GM23338 (cell line): ENCODE results near the gene CACNA2D3. TPM values are rescaled to one million over a fixed set of nuclear protein-coding genes. Genes with fewer than 3 reads are reported as not detected.

Source experiments
- ATAC-seq: fragments of 200-7000 bp; cut with Tn5 transposase; 3 replicates; pipeline ENCODE4 v1.9.1; 2020
- DNase-seq: peaks from one replicate; pipeline ENCODE4 v3.0.0-alpha.2; 2015; ENCODE audit warnings: low spot score
- H2AFZ ChIP-seq: fragments of 200-600 bp; sonication (generic); 2 replicates; pipeline ENCODE4 v1.8.0; 2016; ENCODE audit warnings: antibody characterized with exemption, mild to moderate bottlenecking, moderate library complexity
- H3F3A ChIP-seq: fragments of 200-600 bp; sonication (generic); replicated peaks from 2 replicates; pipeline ENCODE4 v1.8.0; 2017; ENCODE audit warnings: antibody characterized with exemption, mixed run types, low read depth
- H3K27ac ChIP-seq: fragments of 200-600 bp; sonication (generic); 2 replicates; pipeline ENCODE4 v1.6.1; 2016; ENCODE audit warnings: low read depth
- H3K27me3 ChIP-seq: fragments of 200-600 bp; sonication (generic); 2 replicates; pipeline ENCODE4 v1.8.0; 2016; ENCODE audit warnings: mild to moderate bottlenecking, mixed run types, moderate library complexity; ENCODE audit not compliant: insufficient read depth
- H3K36me3 ChIP-seq: fragments of 200-600 bp; sonication (generic); 2 replicates; pipeline ENCODE4 v1.8.0; 2016; ENCODE audit warnings: mild to moderate bottlenecking; ENCODE audit not compliant: insufficient read depth
- H3K4me1 ChIP-seq: fragments of 200-600 bp; sonication (generic); 2 replicates; pipeline ENCODE4 v1.8.0; 2016; ENCODE audit warnings: mild to moderate bottlenecking, moderate library complexity; ENCODE audit not compliant: insufficient read depth
- H3K4me2 ChIP-seq: fragments of 200-600 bp; sonication (generic); 2 replicates; pipeline ENCODE4 v1.7.1; 2017; ENCODE audit warnings: mixed run types
- H3K4me3 ChIP-seq: fragments of 200-600 bp; sonication (generic); 2 replicates; pipeline ENCODE4 v1.6.1; 2016; ENCODE audit warnings: mixed run types
- H3K79me2 ChIP-seq: fragments of 200-600 bp; sonication (generic); replicated peaks from 2 replicates; pipeline ENCODE4 v1.8.0; 2017; ENCODE audit warnings: mild to moderate bottlenecking; ENCODE audit not compliant: insufficient read depth
- H3K9me2 ChIP-seq: fragments of 200-600 bp; sonication (generic); 2 replicates; pipeline ENCODE4 v1.8.0; 2017; ENCODE audit not compliant: insufficient read depth
- H4K20me1 ChIP-seq: fragments of 200-600 bp; sonication (generic); replicated peaks from 2 replicates; pipeline ENCODE4 v1.8.0; 2017; ENCODE audit warnings: mild to moderate bottlenecking; ENCODE audit not compliant: insufficient read depth
- H3K27ac Mint-ChIP-seq: 2 replicates; pipeline ENCODE4 v1.8.0; 2020; ENCODE audit warnings: inconsistent platforms, mild to moderate bottlenecking, moderate library complexity, mixed read lengths
- H3K27me3 Mint-ChIP-seq: 3 replicates; pipeline ENCODE4 v1.8.0; 2022; ENCODE audit warnings: low read depth, mild to moderate bottlenecking, moderate library complexity, mixed read lengths, inconsistent platforms; ENCODE audit not compliant: insufficient read depth, poor library complexity
- H3K36me3 Mint-ChIP-seq: 3 replicates; pipeline ENCODE4 v1.8.0; 2021; ENCODE audit warnings: low read depth, mild to moderate bottlenecking, inconsistent platforms, moderate library complexity, mixed read lengths
- H3K4me1 Mint-ChIP-seq: 3 replicates; pipeline ENCODE4 v1.8.0; 2020; ENCODE audit warnings: mild to moderate bottlenecking, inconsistent platforms, mixed read lengths
- H3K4me3 Mint-ChIP-seq: 3 replicates; pipeline ENCODE4 v1.8.0; 2021; ENCODE audit warnings: moderate library complexity, mild to moderate bottlenecking, inconsistent platforms, mixed read lengths
- H3K9me3 Mint-ChIP-seq: 3 replicates; pipeline ENCODE4 v1.8.0; 2020; ENCODE audit warnings: moderate library complexity, mild to moderate bottlenecking, inconsistent platforms, mixed read lengths
- CREB1 ChIP-seq: fragments of 250-450 bp; sonication (Bioruptor Pico); IDR thresholded peaks from 2 replicates; pipeline ENCODE4 v1.5.0; 2020; ENCODE audit warnings: low read depth, mild to moderate bottlenecking, moderate library complexity
- CTCF ChIP-seq, 2 experiments: fragments of 200-600 bp in 1 of 2; sonication (generic) in 1 of 2; conservative IDR thresholded peaks; 2 replicates each; pipeline versions ENCODE4 v1.5.1 to v1.6.1; 2016 to 2017; ENCODE audit warnings: antibody characterized with exemption in 2 of 2, low read depth in 2 of 2, mild to moderate bottlenecking in 2 of 2, moderate library complexity in 1 of 2
- ETS1 ChIP-seq: IDR thresholded peaks from 2 replicates; pipeline ENCODE4 v1.6.1; 2016; ENCODE audit warnings: antibody characterized with exemption
- EZH2 ChIP-seq: fragments of 200-600 bp; sonication (generic); IDR thresholded peaks from one replicate; pipeline ENCODE4 v1.8.0; 2017; ENCODE audit warnings: antibody characterized with exemption, mild to moderate bottlenecking, low read depth; ENCODE audit not compliant: unreplicated experiment
- EZH2phosphoT487 ChIP-seq: fragments of 200-600 bp; sonication (generic); IDR thresholded peaks from one replicate; pipeline ENCODE4 v1.8.1; 2018; ENCODE audit warnings: antibody characterized with exemption; ENCODE audit not compliant: unreplicated experiment
- JUNB ChIP-seq: IDR thresholded peaks from one replicate; pipeline ENCODE4 v1.6.1; 2016; ENCODE audit warnings: antibody characterized with exemption; ENCODE audit not compliant: unreplicated experiment
- NANOG ChIP-seq: IDR thresholded peaks from 2 replicates; pipeline ENCODE4 v1.6.1; 2016; ENCODE audit warnings: antibody characterized with exemption, borderline replicate concordance
- POLR2AphosphoS5 ChIP-seq: IDR thresholded peaks from 2 replicates; pipeline ENCODE4 v1.6.1; 2016; ENCODE audit warnings: antibody characterized with exemption, low read depth
- REST ChIP-seq: IDR thresholded peaks from one replicate; pipeline ENCODE4 v1.6.1; 2018; ENCODE audit warnings: antibody characterized with exemption; ENCODE audit not compliant: unreplicated experiment
- STAT1 ChIP-seq: IDR thresholded peaks from one replicate; pipeline ENCODE4 v1.6.1; 2016; ENCODE audit warnings: antibody characterized with exemption; ENCODE audit not compliant: unreplicated experiment
- ZNF114 ChIP-seq: fragments of 250-450 bp; sonication (Bioruptor Pico); IDR thresholded peaks from 2 replicates; pipeline ENCODE4 v1.5.0; 2020; ENCODE audit warnings: mild to moderate bottlenecking, moderate library complexity
- ZNF331 ChIP-seq: fragments of 250-450 bp; sonication (Bioruptor Pico); IDR thresholded peaks from 2 replicates; pipeline ENCODE4 v1.5.0; 2020; ENCODE audit warnings: low read depth, mild to moderate bottlenecking, moderate library complexity
- ZNF462 ChIP-seq: fragments of 250-450 bp; sonication (Bioruptor Pico); IDR thresholded peaks from 2 replicates; pipeline ENCODE4 v1.5.0; 2020; ENCODE audit warnings: mild to moderate bottlenecking, moderate library complexity
- polyA plus RNA-seq: library from polyadenylated mRNA; unstranded; fragments of >200 nt; fragmentation: Nextera tagmentation; extraction: Ambion mirVana; gene quantifications from 2 replicates; pipeline ENCODE4 v1.2.1, GENCODE V29; 2016
- total RNA-seq: library from RNA; depleted of rRNA; stranded (reverse); fragments of >200 nt; shearing (Covaris generic); gene quantifications from 2 replicates; pipeline ENCODE4 v1.2.3, GENCODE V29; 2014

Gene CACNA2D3
- total and polyA plus RNA-seq, 2 experiments from 2014 or later: 2.2 to 2.3 TPM

GRCh38 chr3:54914180-54914579 is 791.8 kb downstream of the CACNA2D3 start:
- no peak overlapping the region for H3K27ac Mint-ChIP-seq
- Histone ChIP-seq H3K27ac (no peak overlapping the region), H4K20me1 (no peaks in the 10 kb centered on the region), H3F3A (no peaks in the 10 kb centered on the region), H3K79me2 (no peaks in the 10 kb centered on the region), H2AFZ (no peak overlapping the region), H3K27me3 (no peaks in the 10 kb centered on the region), H3K9me2 (no peaks in the 10 kb centered on the region; the same call in 1 of the 2 replicates), H3K36me3 (peaks cover 4% of the 10 kb centered on the region; the same call in 1 of the 2 replicates), H3K4me2 (no peak overlapping the region), H3K4me1 (no peaks in the 10 kb centered on the region), H3K4me3 (no peak overlapping the region)
- H3K4me1 Mint-ChIP-seq: no peaks in the 10 kb centered on the region
- DNase-seq: no peak
- H3K4me3 Mint-ChIP-seq: no peak overlapping the region
- peaks cover 21% of the 10 kb centered on the region for H3K36me3 Mint-ChIP-seq
- H3K9me3 Mint-ChIP-seq: peaks cover 12% of the 10 kb centered on the region
- TF ChIP-seq ETS1: no peak
- no peak for TF ChIP-seq ZNF331 (CRISPR knock-in tag)
- TF ChIP-seq POLR2AphosphoS5: no peak
- TF ChIP-seq CREB1 (CRISPR knock-in tag): no peak
- TF ChIP-seq ZNF462: no peak
- no peak for TF ChIP-seq CTCF (conservative IDR thresholded peaks at IDR 0.05; ENCODE audit: low read depth in 2 of 2)
- no peak for TF ChIP-seq EZH2phosphoT487
- TF ChIP-seq ZNF114 (CRISPR knock-in tag): no peak
- no peak for TF ChIP-seq STAT1
- no peak for TF ChIP-seq REST
- no peak for TF ChIP-seq JUNB
- no peak for TF ChIP-seq EZH2
- no peak for TF ChIP-seq NANOG
- no peak for ATAC-seq
- H3K27me3 Mint-ChIP-seq: peaks cover 3% of the 10 kb centered on the region
